ENCODE results near the gene PLCH2.
"Not testable (repeated sequence)": the region's sequence is repeated elsewhere in the genome, so short reads cannot be mapped to it uniquely, and the experiment has no call there.

PLCH2 gene

GRCh38 chr1:2546515-2547209 lies 70.6 kb downstream of the PLCH2 start:
- DNase-seq (ENCODE audit: low read depth): peak; percentile 55

GRCh38 chr1:2547210-2548067 lies 71.3 kb downstream of the PLCH2 start:
- no peak for DNase-seq (ENCODE audit: low read depth)

GRCh38 chr1:2548068-2548589 lies 72.0 kb downstream of the PLCH2 start:
- DNase-seq (ENCODE audit: low read depth): no peak

- DNase-seq (ENCODE audit: low read depth): not testable (repeated sequence)
Observed at GRCh38 chr1:2549367-2550029, 73.4 kb downstream of the PLCH2 start.

- DNase-seq (ENCODE audit: low read depth): not testable (repeated sequence)
Observed at GRCh38 chr1:2550309-2550861, 74.3 kb downstream of the PLCH2 start.

GRCh38 chr1:2551544-2551943 lies 75.5 kb downstream of the PLCH2 start:
- DNase-seq (ENCODE audit: low read depth): not testable (repeated sequence)

- DNase-seq (ENCODE audit: low read depth): no peak
Observed at GRCh38 chr1:2552189-2552588, 76.1 kb downstream of the PLCH2 start.

- not testable (repeated sequence) for DNase-seq (ENCODE audit: low read depth)
Observed at GRCh38 chr1:2553076-2553475, 77.0 kb downstream of the PLCH2 start.

- DNase-seq (ENCODE audit: low read depth): no peak
Observed at GRCh38 chr1:2553871-2554620, 78.0 kb downstream of the PLCH2 start.

- DNase-seq (ENCODE audit: low read depth): no peak
Observed at GRCh38 chr1:2554621-2555387, 78.7 kb downstream of the PLCH2 start.
